ENCODE measurements around the gene TTI1. TPM values are rescaled to one million over a fixed set of nuclear protein-coding genes. Genes with fewer than 3 reads are reported as not detected.

The TTI1 gene
- polyA plus RNA-seq, 1 of the 3 experiments (the other 2 are of a cell fraction) = 15.6 TPM

DNA sequence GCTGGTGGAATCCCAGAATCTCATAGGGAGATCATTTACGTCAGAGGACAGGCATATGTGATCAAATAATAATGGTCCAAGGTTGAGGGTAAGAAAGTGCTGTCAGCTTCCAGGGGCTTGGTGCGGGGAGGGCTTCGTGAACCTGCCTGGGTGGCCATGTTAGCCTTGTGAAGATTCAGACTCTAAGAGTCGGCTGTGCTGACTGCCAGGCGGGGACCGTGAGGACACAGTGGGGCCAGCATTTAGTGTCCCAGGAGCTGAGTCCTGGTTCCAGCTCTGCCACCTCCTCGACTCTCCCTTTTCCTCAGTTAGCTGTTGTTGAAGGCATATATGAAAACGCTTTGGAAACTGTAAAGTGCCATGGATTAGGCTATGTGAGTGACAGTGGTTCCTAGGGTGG, 96.8 kb downstream of the TTI1 start:
- 77% methylated on average over 8 of the region's 8 CpGs for whole genome bisulfite sequencing (ENCODE audit: low lambda C conversion rate)
- POLR2A ChIA-PET = no interaction called here

More for the DNA sequence above, 96.8 kb downstream of the TTI1 start:
- H3K79me2 ChIP-seq (ENCODE audit: insufficient read depth) = no peaks in the 10 kb centered on the region
- no peak overlapping the region for H3K27ac ChIP-seq (ENCODE audit: low read depth in 2 of 2, low read length in 1 of 2)
- no peak overlapping the region for H3K4me3 ChIP-seq (ENCODE audit: low read depth in 2 of 2, low read length in 1 of 2)
- H3K4me2 ChIP-seq = no peak overlapping the region
- CTCF ChIA-PET = interaction anchor here (0.6 to 2.3 kb wide), 4 partner anchors 34 to 121 kb away, joined by 3 to 10 read pairs (median 4); partner anchors contain the start of gene VSTM2L
- no peaks in the 10 kb centered on the region for H3F3A ChIP-seq (replicated peaks; ENCODE audit: insufficient read depth)
- H3K9me2 ChIP-seq = no peaks in the 10 kb centered on the region
- no peak overlapping the region for H2AFZ ChIP-seq (ENCODE audit: low read depth)
- TF ChIP-seq PBX3 (IDR thresholded peaks at IDR 0.05) = no peak
- TF ChIP-seq SMC3 (IDR thresholded peaks at IDR 0.05; ENCODE audit: low read depth, low read length) = no peak
- no peak for TF ChIP-seq RFX5 (IDR thresholded peaks at IDR 0.05; ENCODE audit: low read length)
- TF ChIP-seq CHD2 (IDR thresholded peaks at IDR 0.05; ENCODE audit: low read length, partially characterized antibody) = no peak
- TF ChIP-seq, protein P1, sequence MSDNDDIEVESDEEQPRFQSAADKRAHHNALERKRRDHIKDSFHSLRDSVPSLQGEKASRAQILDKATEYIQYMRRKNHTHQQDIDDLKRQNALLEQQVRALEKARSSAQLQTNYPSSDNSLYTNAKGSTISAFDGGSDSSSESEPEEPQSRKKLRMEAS (IDR thresholded peaks at IDR 0.05; ENCODE audit: low read depth) = no peak
- no peak for TF ChIP-seq TEAD4 (IDR thresholded peaks at IDR 0.05; ENCODE audit: borderline replicate concordance, insufficient read depth)
- TF ChIP-seq RCOR1 (IDR thresholded peaks at IDR 0.05; ENCODE audit: low read length) = no peak
- no peak for TF ChIP-seq TAF1 (IDR thresholded peaks at IDR 0.05; ENCODE audit: borderline replicate concordance, low read depth, low read length)
- no peak for TF ChIP-seq RAD21 (IDR thresholded peaks at IDR 0.05; ENCODE audit: low read length)
- no peak for TF ChIP-seq MEF2A (IDR thresholded peaks at IDR 0.05; ENCODE audit: borderline replicate concordance, low read depth)
- no peak for TF ChIP-seq SIN3A (IDR thresholded peaks at IDR 0.05; ENCODE audit: borderline replicate concordance, low read depth, low read length)
- TF ChIP-seq ZBTB33 (IDR thresholded peaks at IDR 0.05; ENCODE audit: borderline replicate concordance, low read depth) = no peak
- TF ChIP-seq JUND (IDR thresholded peaks at IDR 0.05) = no peak
- no peak for TF ChIP-seq USF2 (IDR thresholded peaks at IDR 0.05; ENCODE audit: borderline replicate concordance, low read depth, low read length)
- no peak for TF ChIP-seq POLR2AphosphoS5 (IDR thresholded peaks at IDR 0.05; ENCODE audit: low read depth, low read length)
- no peak for TF ChIP-seq FOXM1 (IDR thresholded peaks at IDR 0.05; ENCODE audit: low read depth)
- TF ChIP-seq CTCF (IDR thresholded peaks at IDR 0.05) = no peak
- no peak for TF ChIP-seq NFIC (IDR thresholded peaks at IDR 0.05; ENCODE audit: borderline replicate concordance)
- TF ChIP-seq YY1 (IDR thresholded peaks at IDR 0.05; ENCODE audit: low read depth) = no peak
- TF ChIP-seq ELF1 (IDR thresholded peaks at IDR 0.05) = no peak
- no peaks in the 10 kb centered on the region for H3K36me3 ChIP-seq (replicated peaks in 1 of 2; ENCODE audit: control insufficient read depth in 1 of 2, insufficient read depth in 2 of 2, low read length in 1 of 2)
- no peak overlapping the region for H3K9ac ChIP-seq
- peaks cover 0 to 9% of the 10 kb centered on the region in 2 experiments; a peak in 1 of 4 replicates for H3K4me1 ChIP-seq (ENCODE audit: control insufficient read depth in 1 of 2, insufficient read depth in 2 of 2, low read depth in 1 of 2, low read length in 1 of 2)
- no peaks in the 10 kb centered on the region for H3K9me3 ChIP-seq
- no peaks in the 10 kb centered on the region for H4K20me1 ChIP-seq (ENCODE audit: insufficient read depth)
- no peak for DNase-seq
- no peaks in the 10 kb centered on the region for H3K27me3 ChIP-seq (ENCODE audit: insufficient read depth)
